Stimulated activated CD8-positive, alpha-beta memory T cell treated with anti-CD3 and anti-CD28 coated beads, Interleukin-7, amount 100 ng/mL, for 4 hours (primary cell): ENCODE measurements around the gene CHRND.

Experiments
- DNase-seq, 2 donors: peaks; one replicate each; pipeline ENCODE4 v3.0.0-alpha.2; 2020; ENCODE audit warnings: low read depth in 2 of 2

Gene CHRND

GRCh38 chr2:232574674-232575403 lies 48.9 kb downstream of the CHRND start:
- no peak for DNase-seq

GRCh38 chr2:232575404-232575746 lies 49.4 kb downstream of the CHRND start:
- DNase-seq, result no peak

GRCh38 chr2:232576995-232577394 lies 51.0 kb downstream of the CHRND start:
- no peak for DNase-seq

- DNase-seq, result no peak
Measured at GRCh38 chr2:232577841-232578240, 51.9 kb downstream of the CHRND start.

- DNase-seq, result no peak
Measured at GRCh38 chr2:232578626-232579025, 52.7 kb downstream of the CHRND start.

- DNase-seq, result no peak
Measured at GRCh38 chr2:232580648-232580981, 54.7 kb downstream of the CHRND start.

- no peak for DNase-seq
Measured at GRCh38 chr2:232581725-232582124, 55.8 kb downstream of the CHRND start.

- DNase-seq, result no peak
Measured at GRCh38 chr2:232584238-232584637, 58.3 kb downstream of the CHRND start.
